ENCODE data around the gene LRRC74B. TPM values are rescaled to one million over a fixed set of nuclear protein-coding genes. Genes with fewer than 3 reads are reported as not detected.
"Not testable (repeated sequence)": the region's sequence is repeated elsewhere in the genome, so short reads cannot be mapped to it uniquely, and the experiment has no call there.

The LRRC74B gene
- total RNA-seq, 2 experiments from 2014 or later, result not detected

GRCh38 chr22:21082248-21082647 lies 36.5 kb downstream of the LRRC74B start:
- CTCF ChIA-PET, result interaction anchor here (0.6 kb wide), 1 partner anchor 104 kb away, joined by 3 read pairs; no protein-coding TSS in a partner anchor
- Mint-ChIP-seq H3K4me1 (ENCODE audit: low read depth) (no peaks in the 10 kb centered on the region), H3K36me3 (ENCODE audit: low read depth) (no peaks in the 10 kb centered on the region), H3K27ac (no peak overlapping the region), H3K27me3 (ENCODE audit: low read depth) (no peaks in the 10 kb centered on the region), H3K9me3 (no peaks in the 10 kb centered on the region), H3K4me3 (no peak overlapping the region)
- intact Hi-C loops (cut with micrococcal nuclease), result no loop called here
- no peak for DNase-seq

GRCh38 chr22:21087119-21087518 lies 41.4 kb downstream of the LRRC74B start:
- intact Hi-C loops (cut with micrococcal nuclease), result no loop called here
- Mint-ChIP-seq H3K27ac (no peak overlapping the region), H3K9me3 (no peaks in the 10 kb centered on the region), H3K4me1 (ENCODE audit: low read depth) (no peaks in the 10 kb centered on the region), H3K4me3 (no peak overlapping the region), H3K36me3 (ENCODE audit: low read depth) (no peaks in the 10 kb centered on the region), H3K27me3 (ENCODE audit: low read depth) (no peaks in the 10 kb centered on the region)
- no peak for DNase-seq
- CTCF ChIA-PET, result no interaction called here

- H3K4me3 Mint-ChIP-seq; H3K27me3 Mint-ChIP-seq (ENCODE audit: low read depth); DNase-seq; H3K9me3 Mint-ChIP-seq; CTCF ChIA-PET; H3K4me1 Mint-ChIP-seq (ENCODE audit: low read depth); H3K27ac Mint-ChIP-seq; H3K36me3 Mint-ChIP-seq (ENCODE audit: low read depth); intact Hi-C loops (cut with micrococcal nuclease): not testable (repeated sequence)
These were observed 42.2 kb downstream of the LRRC74B start for GRCh38 chr22:21087926-21088325.

GRCh38 chr22:21091220-21091619 lies 45.5 kb downstream of the LRRC74B start:
- H3K9me3 Mint-ChIP-seq; H3K4me1 Mint-ChIP-seq (ENCODE audit: low read depth); H3K27me3 Mint-ChIP-seq (ENCODE audit: low read depth); H3K27ac Mint-ChIP-seq; H3K36me3 Mint-ChIP-seq (ENCODE audit: low read depth); DNase-seq; intact Hi-C loops (cut with micrococcal nuclease); H3K4me3 Mint-ChIP-seq: not testable (repeated sequence)
- CTCF ChIA-PET, result interaction anchor here (1.3 kb wide), 1 partner anchor 12 kb away, joined by 4 read pairs; no protein-coding TSS in a partner anchor

GRCh38 chr22:21092797-21093554 lies 47.2 kb downstream of the LRRC74B start:
- no peaks in the 10 kb centered on the region for H3K4me1 Mint-ChIP-seq (ENCODE audit: low read depth)
- DNase-seq, result no peak
- H3K9me3 Mint-ChIP-seq, result no peaks in the 10 kb centered on the region
- intact Hi-C loops (cut with micrococcal nuclease), result no loop called here
- no peak overlapping the region for H3K27ac Mint-ChIP-seq
- CTCF ChIA-PET, result interaction anchor here (1.6 kb wide), 1 partner anchor 9 kb away, joined by 8 read pairs; no protein-coding TSS in a partner anchor
- H3K27me3 Mint-ChIP-seq (ENCODE audit: low read depth), result no peaks in the 10 kb centered on the region
- H3K4me3 Mint-ChIP-seq, result no peak overlapping the region
- no peaks in the 10 kb centered on the region for H3K36me3 Mint-ChIP-seq (ENCODE audit: low read depth)

GRCh38 chr22:21093555-21094137 lies 47.9 kb downstream of the LRRC74B start:
- CTCF ChIA-PET; intact Hi-C loops (cut with micrococcal nuclease): not testable (repeated sequence)

GRCh38 chr22:21094911-21095772 lies 49.4 kb downstream of the LRRC74B start:
- intact Hi-C loops (cut with micrococcal nuclease), result no loop called here
- CTCF ChIA-PET, result no interaction called here
- DNase-seq, result no peak

More at GRCh38 chr22:21093555-21094137, 47.9 kb downstream of the LRRC74B start:
- not testable (repeated sequence) for H3K27ac Mint-ChIP-seq; DNase-seq; H3K4me1 Mint-ChIP-seq (ENCODE audit: low read depth); H3K4me3 Mint-ChIP-seq; H3K36me3 Mint-ChIP-seq (ENCODE audit: low read depth); H3K27me3 Mint-ChIP-seq (ENCODE audit: low read depth); H3K9me3 Mint-ChIP-seq

GRCh38 chr22:21095773-21096107 lies 50.0 kb downstream of the LRRC74B start:
- H3K9me3 Mint-ChIP-seq, result no peaks in the 10 kb centered on the region
- intact Hi-C loops (cut with micrococcal nuclease), result no loop called here
- H3K4me3 Mint-ChIP-seq, result no peak overlapping the region
- no peaks in the 10 kb centered on the region for H3K27me3 Mint-ChIP-seq (ENCODE audit: low read depth)
- H3K27ac Mint-ChIP-seq, result no peak overlapping the region
- no peaks in the 10 kb centered on the region for H3K36me3 Mint-ChIP-seq (ENCODE audit: low read depth)
- no peak for DNase-seq
- no peaks in the 10 kb centered on the region for H3K4me1 Mint-ChIP-seq (ENCODE audit: low read depth)
- CTCF ChIA-PET, result no interaction called here

More at GRCh38 chr22:21094911-21095772, 49.4 kb downstream of the LRRC74B start:
- Mint-ChIP-seq H3K36me3 (ENCODE audit: low read depth) (no peaks in the 10 kb centered on the region), H3K27me3 (ENCODE audit: low read depth) (no peaks in the 10 kb centered on the region), H3K27ac (no peak overlapping the region), H3K4me1 (ENCODE audit: low read depth) (no peaks in the 10 kb centered on the region), H3K9me3 (no peaks in the 10 kb centered on the region), H3K4me3 (no peak overlapping the region)

GRCh38 chr22:21096878-21097277 lies 51.1 kb downstream of the LRRC74B start:
- H3K4me1 Mint-ChIP-seq (ENCODE audit: low read depth); CTCF ChIA-PET; H3K36me3 Mint-ChIP-seq (ENCODE audit: low read depth); H3K27ac Mint-ChIP-seq; H3K27me3 Mint-ChIP-seq (ENCODE audit: low read depth); H3K9me3 Mint-ChIP-seq; intact Hi-C loops (cut with micrococcal nuclease); H3K4me3 Mint-ChIP-seq; DNase-seq: not testable (repeated sequence)

- DNase-seq, result peak; percentile 14
- Mint-ChIP-seq H3K4me3 (no peak overlapping the region), H3K9me3 (no peaks in the 10 kb centered on the region), H3K27me3 (ENCODE audit: low read depth) (peaks cover 2% of the 10 kb centered on the region), H3K27ac (no peak overlapping the region), H3K4me1 (ENCODE audit: low read depth) (peaks cover 7% of the 10 kb centered on the region), H3K36me3 (ENCODE audit: low read depth) (no peaks in the 10 kb centered on the region)
- CTCF ChIA-PET, result interaction anchor here (0.7 to 1.5 kb wide), 4 partner anchors 11 to 77 kb away, joined by 3 to 6 read pairs (median 5); no protein-coding TSS in a partner anchor
- intact Hi-C loops (cut with micrococcal nuclease), result no loop called here
These were observed 52.4 kb downstream of the LRRC74B start for GRCh38 chr22:21098099-21098671.

- CTCF ChIA-PET, result interaction anchor here (1.1 to 1.5 kb wide), 3 partner anchors 10 to 78 kb away, joined by 3 to 6 read pairs (median 4); no protein-coding TSS in a partner anchor
- Mint-ChIP-seq H3K9me3 (no peaks in the 10 kb centered on the region), H3K27ac (no peak overlapping the region), H3K27me3 (ENCODE audit: low read depth) (peaks cover 2% of the 10 kb centered on the region), H3K36me3 (ENCODE audit: low read depth) (no peaks in the 10 kb centered on the region), H3K4me1 (ENCODE audit: low read depth) (peaks cover 7% of the 10 kb centered on the region), H3K4me3 (no peak overlapping the region)
- intact Hi-C loops (cut with micrococcal nuclease), result no loop called here
- DNase-seq, result no peak
These were observed 53.8 kb downstream of the LRRC74B start for GRCh38 chr22:21099578-21099977.

All from activated naive CD4-positive, alpha-beta T cell treated with anti-CD3 and anti-CD28 coated beads for 36 hours (primary cell).